ENCODE data around the gene SLC25A4.

Gene SLC25A4

GRCh38 chr4:185119927-185120630, 23.0 kb upstream of the SLC25A4 start:
- TF ChIP-seq CTCF (conservative IDR thresholded peaks at IDR 0.05; ENCODE audit: low read length): no peak
- DNase-seq (ENCODE audit: low read depth): no peak
- no peak overlapping the region for H3K4me3 ChIP-seq (ENCODE audit: low read length)

- no peak overlapping the region for H3K4me3 ChIP-seq (ENCODE audit: low read length)
- no peak for DNase-seq (ENCODE audit: low read depth)
- TF ChIP-seq CTCF (conservative IDR thresholded peaks at IDR 0.05; ENCODE audit: low read length): no peak
Measured at GRCh38 chr4:185120631-185120946, 22.5 kb upstream of the SLC25A4 start.

- TF ChIP-seq CTCF (conservative IDR thresholded peaks at IDR 0.05; ENCODE audit: low read length): no peak
- H3K4me3 ChIP-seq (ENCODE audit: low read length): no peak overlapping the region
- DNase-seq (ENCODE audit: low read depth): no peak
Measured at GRCh38 chr4:185122681-185123345, 20.3 kb upstream of the SLC25A4 start.

- no peak for DNase-seq (ENCODE audit: low read depth)
- no peak for TF ChIP-seq CTCF (conservative IDR thresholded peaks at IDR 0.05; ENCODE audit: low read length)
- no peak overlapping the region for H3K4me3 ChIP-seq (ENCODE audit: low read length)
Measured at GRCh38 chr4:185124006-185124405, 19.1 kb upstream of the SLC25A4 start.

GRCh38 chr4:185127021-185127925, 15.8 kb upstream of the SLC25A4 start:
- no peak for TF ChIP-seq CTCF (conservative IDR thresholded peaks at IDR 0.05; ENCODE audit: low read length)
- peak overlapping the region; percentile 53 for H3K4me3 ChIP-seq (ENCODE audit: low read length)

GRCh38 chr4:185128272-185129119, 14.6 kb upstream of the SLC25A4 start:
- peak overlapping the region; percentile 53 for H3K4me3 ChIP-seq (ENCODE audit: low read length)
- no peak for TF ChIP-seq CTCF (conservative IDR thresholded peaks at IDR 0.05; ENCODE audit: low read length)
- no peak for DNase-seq (ENCODE audit: low read depth)

More at GRCh38 chr4:185127021-185127925, 15.8 kb upstream of the SLC25A4 start:
- no peak for DNase-seq (ENCODE audit: low read depth)

Data from AG10803 (cell line).